Hematopoietic multipotent progenitor cell treated with erythropoietin and hydrocortisone succinate and interleukin-3 and kit ligand, for 4 days (in vitro differentiated cells): ENCODE results near the gene GNE.
"Not testable (repeated sequence)": the region's sequence is repeated elsewhere in the genome, so short reads cannot be mapped to it uniquely, and the experiment has no call there.

ENCODE experiments used
- DNase-seq: peaks from one replicate; pipeline ENCODE4 v3.0.0-alpha.2; 2015

The GNE gene

GRCh38 chr9:36268007-36268427 is 9.8 kb upstream of the GNE start:
- no peak for DNase-seq

GRCh38 chr9:36264896-36265295 is 6.6 kb upstream of the GNE start:
- no peak for DNase-seq

GRCh38 chr9:36263683-36264082 is 5.4 kb upstream of the GNE start:
- DNase-seq = no peak

- DNase-seq = no peak
Measured at GRCh38 chr9:36258996-36259533, 817 bp upstream of the GNE start.

GRCh38 chr9:36251428-36251827 is 6.8 kb downstream of the GNE start:
- DNase-seq = no peak

GRCh38 chr9:36250079-36250478 is 8.2 kb downstream of the GNE start:
- DNase-seq = no peak

- DNase-seq = no peak
Measured at GRCh38 chr9:36249189-36249588, 9.1 kb downstream of the GNE start.

GRCh38 chr9:36248061-36248460 is 10.2 kb downstream of the GNE start:
- DNase-seq = peak; percentile 86

GRCh38 chr9:36247356-36247755 is 10.9 kb downstream of the GNE start:
- peak; percentile 40 for DNase-seq

- DNase-seq = no peak
Measured at GRCh38 chr9:36245906-36246305, 12.3 kb downstream of the GNE start.

- DNase-seq = not testable (repeated sequence)
Measured at GRCh38 chr9:36239675-36240074, 18.6 kb downstream of the GNE start.

GRCh38 chr9:36239205-36239604 is 19.0 kb downstream of the GNE start:
- not testable (repeated sequence) for DNase-seq

GRCh38 chr9:36237230-36237629 is 21.0 kb downstream of the GNE start:
- no peak for DNase-seq

- DNase-seq = no peak
Measured at GRCh38 chr9:36222449-36222848, 35.8 kb downstream of the GNE start.

GRCh38 chr9:36221667-36222066 is 36.6 kb downstream of the GNE start:
- no peak for DNase-seq

- DNase-seq = peak; percentile 88
Measured at GRCh38 chr9:36218411-36218901, 39.8 kb downstream of the GNE start.

GRCh38 chr9:36218011-36218410 is 40.2 kb downstream of the GNE start:
- DNase-seq = no peak

- DNase-seq = peak; percentile 37
Measured at GRCh38 chr9:36217256-36217968, 40.8 kb downstream of the GNE start.

GRCh38 chr9:36214571-36214970 is 43.7 kb downstream of the GNE start:
- no peak for DNase-seq

- DNase-seq = no peak
Measured at GRCh38 chr9:36213989-36214388, 44.3 kb downstream of the GNE start.

GRCh38 chr9:36213387-36213786 is 44.9 kb downstream of the GNE start:
- DNase-seq = no peak

GRCh38 chr9:36211510-36211909 is 46.7 kb downstream of the GNE start:
- no peak for DNase-seq

- no peak for DNase-seq
Measured at GRCh38 chr9:36210722-36211121, 47.5 kb downstream of the GNE start.

- no peak for DNase-seq
Measured at GRCh38 chr9:36208521-36209253, 49.6 kb downstream of the GNE start.
